Breast epithelium (tissue), 4 donors: Measurements from ENCODE around the gene TMEM222. TPM values are rescaled to one million over a fixed set of nuclear protein-coding genes. Genes with fewer than 3 reads are reported as not detected.

Source experiments
- DNase-seq, 2 donors: peaks; one replicate each; pipeline ENCODE4 v3.0.0-alpha.2; 2019; ENCODE audit warnings: low spot score in 2 of 2
- H3K27ac ChIP-seq, 2 donors: fragments of 200-600 bp; sonication (generic) in 1 of 2; one replicate each; pipeline ENCODE4 v1.5.1; 2016 to 2019; ENCODE audit warnings: mild to moderate bottlenecking in 1 of 2
- H3K27me3 ChIP-seq, 2 donors: fragments of 200-600 bp; sonication (generic) in 1 of 2; one replicate each; pipeline versions ENCODE4 v1.5.1 to v1.6.0; 2017 to 2019; ENCODE audit warnings: control low read depth in 1 of 2, mild to moderate bottlenecking in 1 of 2
- H3K36me3 ChIP-seq: fragments of 200-600 bp; one replicate; pipeline ENCODE4 v1.5.1; 2019
- H3K4me1 ChIP-seq, 2 donors: fragments of 200-600 bp; sonication (generic); one replicate each; pipeline ENCODE4 v1.5.1; 2016 to 2019; ENCODE audit warnings: control low read depth in 1 of 2
- H3K4me3 ChIP-seq, 3 donors: fragments of 200-600 bp; sonication (generic); 1 replicate in 2 of 3; 2 replicates in 1 of 3; pipeline ENCODE4 v1.5.1; 2016 to 2019; ENCODE audit warnings: mild to moderate bottlenecking in 3 of 3, moderate library complexity in 2 of 3
- H3K9me3 ChIP-seq, 2 donors: fragments of 200-600 bp; sonication (generic) in 1 of 2; one replicate each; pipeline ENCODE4 v1.5.1; 2016 to 2019; ENCODE audit warnings: control low read depth in 1 of 2
- POLR2A ChIP-seq: fragments of 450-650 bp; IDR thresholded peaks from one replicate; pipeline ENCODE4 v1.6.1; 2016; ENCODE audit warnings: antibody characterized with exemption, mild to moderate bottlenecking, moderate library complexity
- POLR2AphosphoS5 ChIP-seq, 3 donors: sonication (generic); formaldehyde crosslinking; IDR thresholded peaks; one replicate each; pipeline ENCODE4 v1.6.1; 2017; ENCODE audit warnings: antibody characterized with exemption in 3 of 3
- intact Hi-C: fragments of 100-400 bp; cut with DNase I; formaldehyde crosslinking; loops from one replicate; pipeline ENCODE4 v1.15.1; 2023; ENCODE audit warnings: low total_unique reads
- total RNA-seq, 3 donors: library from RNA; depleted of rRNA; stranded (reverse); fragments of >200 nt; gene quantifications; one replicate each; pipeline ENCODE4 v1.1.0, GENCODE V29; 2016
- TF ChIP-seq, protein P1 (sequence below), 3 donors: fragments of 450-650 bp; IDR thresholded peaks; one replicate each; pipeline ENCODE4 v1.5.1; 2016 to 2017; ENCODE audit warnings: antibody characterized with exemption in 3 of 3, mild to moderate bottlenecking in 3 of 3, moderate library complexity in 3 of 3

TMEM222 gene
- total RNA-seq, 3 donors from 2014 or later: 20.0 to 28.0 (median 26.5) TPM

DNA sequence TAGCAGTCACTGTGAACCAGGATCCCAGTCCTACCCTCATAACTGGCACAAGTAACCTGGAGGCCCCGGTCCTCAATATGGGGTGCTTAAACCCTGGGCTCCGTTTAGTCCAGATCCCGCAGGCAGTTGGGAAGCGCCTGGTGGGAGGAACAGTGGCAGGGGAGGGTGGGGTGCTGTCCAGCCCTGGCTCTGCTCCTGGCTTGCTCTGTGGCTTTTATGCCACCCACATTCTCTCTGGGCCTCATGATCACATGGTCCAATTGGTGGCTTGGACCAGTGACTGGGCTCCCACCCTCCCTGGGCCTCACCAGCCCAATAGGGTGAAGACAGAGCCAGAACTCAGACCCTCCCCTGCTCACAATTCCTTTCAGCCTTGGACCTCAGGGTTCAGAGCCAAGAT lies 58.3 kb downstream of the TMEM222 start:
- Histone ChIP-seq H3K27ac (peak overlapping the region; percentile 68 to 76), H3K4me3 (no peak overlapping the region), H3K36me3 (no peaks in the 10 kb centered on the region), H3K27me3 (no peaks in the 10 kb centered on the region), H3K4me1 (peaks cover 9 to 24% of the 10 kb centered on the region in 2 donors), H3K9me3 (no peaks in the 10 kb centered on the region)
- intact Hi-C loops: no loop called here
- TF ChIP-seq, protein P1, sequence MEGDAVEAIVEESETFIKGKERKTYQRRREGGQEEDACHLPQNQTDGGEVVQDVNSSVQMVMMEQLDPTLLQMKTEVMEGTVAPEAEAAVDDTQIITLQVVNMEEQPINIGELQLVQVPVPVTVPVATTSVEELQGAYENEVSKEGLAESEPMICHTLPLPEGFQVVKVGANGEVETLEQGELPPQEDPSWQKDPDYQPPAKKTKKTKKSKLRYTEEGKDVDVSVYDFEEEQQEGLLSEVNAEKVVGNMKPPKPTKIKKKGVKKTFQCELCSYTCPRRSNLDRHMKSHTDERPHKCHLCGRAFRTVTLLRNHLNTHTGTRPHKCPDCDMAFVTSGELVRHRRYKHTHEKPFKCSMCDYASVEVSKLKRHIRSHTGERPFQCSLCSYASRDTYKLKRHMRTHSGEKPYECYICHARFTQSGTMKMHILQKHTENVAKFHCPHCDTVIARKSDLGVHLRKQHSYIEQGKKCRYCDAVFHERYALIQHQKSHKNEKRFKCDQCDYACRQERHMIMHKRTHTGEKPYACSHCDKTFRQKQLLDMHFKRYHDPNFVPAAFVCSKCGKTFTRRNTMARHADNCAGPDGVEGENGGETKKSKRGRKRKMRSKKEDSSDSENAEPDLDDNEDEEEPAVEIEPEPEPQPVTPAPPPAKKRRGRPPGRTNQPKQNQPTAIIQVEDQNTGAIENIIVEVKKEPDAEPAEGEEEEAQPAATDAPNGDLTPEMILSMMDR (IDR thresholded peaks at IDR 0.05): no peak
- TF ChIP-seq POLR2A: no peak
- TF ChIP-seq POLR2AphosphoS5 (IDR thresholded peaks at IDR 0.05): no peak
- DNase-seq: no peak

DNA sequence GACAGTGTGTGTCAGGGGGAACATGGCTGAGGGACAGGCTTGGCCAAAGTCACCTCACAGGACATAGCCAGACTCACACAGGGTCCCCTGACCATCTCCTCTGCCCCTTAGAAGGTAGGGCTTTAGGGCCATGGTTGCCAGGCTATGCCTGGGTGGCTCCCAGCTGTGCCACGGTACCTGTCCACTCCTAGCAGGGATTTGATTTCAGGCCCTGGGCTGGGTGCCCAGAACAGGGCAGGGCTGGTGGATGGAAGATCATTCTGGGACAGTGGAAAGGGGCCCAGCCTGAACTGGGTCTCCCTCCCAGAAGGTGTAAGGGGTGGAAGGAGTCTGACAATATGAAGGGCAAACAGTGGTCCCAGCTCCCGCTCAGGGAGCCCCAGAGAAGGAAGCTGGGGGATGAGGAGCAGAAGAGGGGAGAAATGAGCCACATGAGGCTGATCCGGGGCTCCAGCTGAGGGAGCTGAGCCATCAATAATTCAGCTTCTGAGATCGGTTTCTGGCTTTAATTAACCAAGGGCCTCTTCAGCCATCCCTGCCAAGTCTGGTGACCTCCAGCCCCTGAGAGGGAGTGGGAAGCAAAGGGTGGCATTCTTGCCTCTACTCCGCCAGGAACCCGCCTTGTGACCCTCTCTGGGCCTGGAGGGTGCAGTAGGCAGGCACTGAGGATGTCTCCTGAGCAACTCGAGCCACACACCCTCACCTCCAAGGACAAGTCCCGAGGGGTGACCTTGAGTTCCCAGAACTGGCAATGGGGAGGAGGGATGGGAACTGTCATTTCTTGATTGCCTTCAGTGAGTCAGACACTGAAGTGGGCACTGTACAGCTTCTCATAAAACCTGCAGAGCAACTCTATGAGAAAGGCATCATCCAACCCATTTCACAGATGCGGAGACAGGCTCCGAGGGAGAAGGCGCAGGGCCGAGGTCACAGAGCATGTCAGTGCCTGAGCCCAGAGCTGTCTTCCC lies 59.1 kb downstream of the TMEM222 start:
- no peaks in the 10 kb centered on the region for H3K9me3 ChIP-seq
- no peaks in the 10 kb centered on the region for H3K27me3 ChIP-seq
- H3K36me3 ChIP-seq: no peaks in the 10 kb centered on the region
- DNase-seq: no peak
- TF ChIP-seq POLR2A (no peak), POLR2AphosphoS5 (IDR thresholded peaks at IDR 0.05) (no peak)
- TF ChIP-seq, protein P1 (IDR thresholded peaks at IDR 0.05): no peak
- intact Hi-C loops: no loop called here
- no peak overlapping the region for H3K4me3 ChIP-seq
- peak overlapping the region; percentile 68 to 76 for H3K27ac ChIP-seq
- peaks cover 9 to 24% of the 10 kb centered on the region in 2 donors for H3K4me1 ChIP-seq

DNA sequence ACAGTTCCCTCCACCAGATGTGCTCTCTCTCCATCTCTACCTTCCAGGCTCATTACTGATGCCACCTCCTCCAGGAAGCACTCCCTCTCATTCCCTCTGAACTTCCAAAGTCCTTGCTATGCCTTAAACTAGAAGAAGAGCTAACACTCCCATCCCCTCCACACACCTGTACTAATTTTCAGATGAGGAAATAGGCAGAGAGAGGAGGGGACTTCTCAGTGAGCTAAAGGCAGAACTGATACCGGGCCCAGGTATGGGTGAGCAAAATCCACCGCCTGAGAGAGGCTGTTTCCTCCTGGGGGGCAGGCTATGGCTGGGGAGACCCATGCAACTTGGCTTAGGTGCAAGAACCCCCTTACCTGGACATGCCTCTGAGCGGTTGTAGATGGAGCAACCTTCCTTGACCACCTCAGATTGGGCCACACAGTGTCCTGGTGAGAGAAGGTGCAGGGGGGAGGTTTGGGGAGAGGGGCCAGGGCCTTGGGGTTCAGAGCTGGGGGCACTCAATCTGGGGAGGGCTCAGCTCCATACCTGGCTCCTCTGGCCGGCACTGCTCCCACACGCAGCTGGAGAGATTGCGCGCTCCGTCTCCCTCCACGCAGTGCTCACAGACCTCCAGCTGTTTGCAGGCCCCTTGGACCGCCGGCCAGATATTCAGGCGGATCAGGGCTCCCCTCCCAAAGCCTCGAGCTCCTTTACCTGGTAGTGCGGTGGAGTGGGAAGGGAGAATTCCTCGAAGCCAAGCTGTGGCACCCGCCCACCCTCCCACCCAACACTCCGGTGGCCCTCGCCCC lies 60.2 kb downstream of the TMEM222 start:
- TF ChIP-seq POLR2A (no peak), POLR2AphosphoS5 (IDR thresholded peaks at IDR 0.05) (no peak)
- TF ChIP-seq, protein P1 (IDR thresholded peaks at IDR 0.05): no peak
- intact Hi-C loops: no loop called here
- H3K27ac ChIP-seq: peak overlapping the region in 1 of 2 donors; percentile 68

DNA sequence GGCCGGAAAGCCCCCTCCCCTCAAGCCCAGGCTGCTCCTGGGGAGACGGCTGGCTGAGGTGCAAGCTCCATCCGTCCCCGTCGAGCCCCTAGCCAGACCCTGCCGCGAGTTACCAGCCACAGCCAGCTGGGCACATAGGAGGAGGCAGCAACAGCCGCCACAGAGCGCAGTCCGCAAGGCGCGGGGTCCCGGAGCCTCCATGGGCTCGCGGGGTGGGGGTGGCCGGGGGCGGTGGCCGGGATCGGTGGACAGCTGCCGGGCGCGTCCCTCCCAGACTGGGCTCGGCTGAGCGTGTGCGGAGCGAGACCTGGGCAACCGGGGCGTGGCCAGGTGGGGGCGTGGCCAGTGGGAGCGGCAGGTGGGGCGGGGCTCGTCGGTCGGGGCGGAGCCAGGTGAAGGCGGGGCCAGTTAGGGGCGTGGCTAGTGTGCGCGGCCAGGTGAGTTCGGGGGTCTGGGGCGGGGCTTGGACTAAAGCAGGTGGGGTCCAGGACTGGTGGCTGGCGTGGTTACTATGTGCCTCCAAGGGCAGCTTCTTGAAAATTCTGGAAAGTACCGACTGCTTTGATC lies 61.2 kb downstream of the TMEM222 start, which contains the start of gene CD164L2:
Gene CD164L2, minus strand, starts transcription at position 295 of the 567 bp plus-strand sequence. Its CDS starts 94 bp downstream, at position 201.
- H3K9me3 ChIP-seq: no peaks in the 10 kb centered on the region
- no peak for TF ChIP-seq POLR2AphosphoS5 (IDR thresholded peaks at IDR 0.05)
- no peak for TF ChIP-seq POLR2A
- TF ChIP-seq, protein P1 (IDR thresholded peaks at IDR 0.05): no peak
- no peaks in the 10 kb centered on the region for H3K36me3 ChIP-seq
- intact Hi-C loops: no loop called here
- no peaks in the 10 kb centered on the region for H3K27me3 ChIP-seq
- peaks cover 9 to 24% of the 10 kb centered on the region in 2 donors for H3K4me1 ChIP-seq
- H3K27ac ChIP-seq: peak within 1 kb of the TSS; percentile 39 to 45
- DNase-seq: peak in 1 of 2 donors; percentile 75
- H3K4me3 ChIP-seq: peak within 1 kb of the TSS in 2 of 3 donors; percentile 56 to 61

More for the DNA sequence above, 60.2 kb downstream of the TMEM222 start:
- H3K9me3 ChIP-seq: no peaks in the 10 kb centered on the region
- H3K4me3 ChIP-seq: peak overlapping the region in 2 of 3 donors; percentile 56 to 61
- no peaks in the 10 kb centered on the region for H3K27me3 ChIP-seq
- no peaks in the 10 kb centered on the region for H3K36me3 ChIP-seq
- no peak for DNase-seq
- H3K4me1 ChIP-seq: peaks cover 9 to 24% of the 10 kb centered on the region in 2 donors
